Ramos (cell line): ENCODE data around the gene TBX1.

Source experiments
- in situ Hi-C: fragments of 300-500 bp; cut with MboI; formaldehyde crosslinking; loops from one replicate; pipeline ENCODE4 v1.14.3; 2022; ENCODE audit warnings: low sequenced_read_pairs; ENCODE audit not compliant: unreplicated experiment

Gene TBX1

GRCh38 chr22:19735665-19736510, 24.7 kb upstream of the TBX1 start:
- in situ Hi-C loops, result no loop called here

- in situ Hi-C loops, result no loop called here
Observed at GRCh38 chr22:19737846-19738663, 22.5 kb upstream of the TBX1 start.

- in situ Hi-C loops, result no loop called here
Observed at GRCh38 chr22:19738664-19739447, 21.7 kb upstream of the TBX1 start.

- in situ Hi-C loops, result no loop called here
Observed at GRCh38 chr22:19739448-19739895, 21.1 kb upstream of the TBX1 start.

- in situ Hi-C loops, result no loop called here
Observed at GRCh38 chr22:19739911-19740449, 20.6 kb upstream of the TBX1 start.

- in situ Hi-C loops, result no loop called here
Observed at GRCh38 chr22:19740586-19740985, 20.0 kb upstream of the TBX1 start.

- in situ Hi-C loops, result no loop called here
Observed at GRCh38 chr22:19741053-19741452, 19.5 kb upstream of the TBX1 start.

- in situ Hi-C loops, result no loop called here
Observed at GRCh38 chr22:19742160-19743066, 18.2 kb upstream of the TBX1 start.

GRCh38 chr22:19743081-19743480, 17.5 kb upstream of the TBX1 start:
- in situ Hi-C loops, result no loop called here

- in situ Hi-C loops, result no loop called here
Observed at GRCh38 chr22:19743651-19744050, 16.9 kb upstream of the TBX1 start.

GRCh38 chr22:19744350-19745006, 16.1 kb upstream of the TBX1 start:
- in situ Hi-C loops, result no loop called here

- in situ Hi-C loops, result no loop called here
Observed at GRCh38 chr22:19745155-19746101, 15.2 kb upstream of the TBX1 start.

- in situ Hi-C loops, result no loop called here
Observed at GRCh38 chr22:19746726-19747125, 13.9 kb upstream of the TBX1 start.

GRCh38 chr22:19747551-19747950, 13.0 kb upstream of the TBX1 start:
- in situ Hi-C loops, result no loop called here

- in situ Hi-C loops, result no loop called here
Observed at GRCh38 chr22:19748139-19748538, 12.4 kb upstream of the TBX1 start.

- in situ Hi-C loops, result no loop called here
Observed at GRCh38 chr22:19748991-19749664, 11.4 kb upstream of the TBX1 start.

GRCh38 chr22:19749876-19750275, 10.7 kb upstream of the TBX1 start:
- in situ Hi-C loops, result no loop called here
